Ureter (tissue), 1 donor: ENCODE measurements around the gene RBBP8NL. TPM values are rescaled to one million over a fixed set of nuclear protein-coding genes. Genes with fewer than 3 reads are reported as not detected.

Experiments used
- DNase-seq: peaks from one replicate; pipeline ENCODE4 v3.0.0-alpha.2; 2020; ENCODE audit warnings: low spot score
- total RNA-seq: library from RNA; stranded (reverse); gene quantifications from one replicate; pipeline ENCODE4 v1.2.4, GENCODE V29; 2023
- donor health status: DM: yes; HTN: yes; CAD: no.

Gene RBBP8NL
- total RNA-seq, 1 donor from 2014 or later: 11.4 TPM

- DNase-seq: no peak
These were observed 35.7 kb upstream of the RBBP8NL start for GRCh38 chr20:62462976-62463592.

- DNase-seq: no peak
These were observed 34.5 kb upstream of the RBBP8NL start for GRCh38 chr20:62461834-62462233.

GRCh38 chr20:62461157-62461556, 33.8 kb upstream of the RBBP8NL start:
- DNase-seq: no peak

DNA sequence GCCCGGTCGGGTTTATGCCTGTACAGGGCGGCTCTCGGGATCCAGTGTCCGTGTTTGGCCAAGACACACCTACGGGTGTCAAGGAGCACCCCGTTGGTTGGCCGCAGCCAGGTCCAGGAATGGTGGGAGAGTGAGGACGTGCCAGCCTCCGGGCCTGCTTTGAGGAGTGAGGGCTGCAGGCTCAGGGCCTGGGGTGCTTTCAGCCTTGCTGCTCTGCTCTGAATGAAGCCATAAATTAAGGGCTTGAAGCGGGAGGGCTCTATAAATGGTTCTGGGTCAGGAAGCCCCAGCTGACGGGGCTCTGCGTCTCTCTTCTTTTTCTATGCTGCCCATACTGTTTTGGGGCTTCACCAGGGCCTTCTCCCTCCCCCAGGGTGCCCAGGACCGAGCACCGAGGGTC, 33.3 kb upstream of the RBBP8NL start:
- no peak for DNase-seq

- no peak for DNase-seq
These were observed 32.1 kb upstream of the RBBP8NL start for GRCh38 chr20:62459488-62459887.

DNA sequence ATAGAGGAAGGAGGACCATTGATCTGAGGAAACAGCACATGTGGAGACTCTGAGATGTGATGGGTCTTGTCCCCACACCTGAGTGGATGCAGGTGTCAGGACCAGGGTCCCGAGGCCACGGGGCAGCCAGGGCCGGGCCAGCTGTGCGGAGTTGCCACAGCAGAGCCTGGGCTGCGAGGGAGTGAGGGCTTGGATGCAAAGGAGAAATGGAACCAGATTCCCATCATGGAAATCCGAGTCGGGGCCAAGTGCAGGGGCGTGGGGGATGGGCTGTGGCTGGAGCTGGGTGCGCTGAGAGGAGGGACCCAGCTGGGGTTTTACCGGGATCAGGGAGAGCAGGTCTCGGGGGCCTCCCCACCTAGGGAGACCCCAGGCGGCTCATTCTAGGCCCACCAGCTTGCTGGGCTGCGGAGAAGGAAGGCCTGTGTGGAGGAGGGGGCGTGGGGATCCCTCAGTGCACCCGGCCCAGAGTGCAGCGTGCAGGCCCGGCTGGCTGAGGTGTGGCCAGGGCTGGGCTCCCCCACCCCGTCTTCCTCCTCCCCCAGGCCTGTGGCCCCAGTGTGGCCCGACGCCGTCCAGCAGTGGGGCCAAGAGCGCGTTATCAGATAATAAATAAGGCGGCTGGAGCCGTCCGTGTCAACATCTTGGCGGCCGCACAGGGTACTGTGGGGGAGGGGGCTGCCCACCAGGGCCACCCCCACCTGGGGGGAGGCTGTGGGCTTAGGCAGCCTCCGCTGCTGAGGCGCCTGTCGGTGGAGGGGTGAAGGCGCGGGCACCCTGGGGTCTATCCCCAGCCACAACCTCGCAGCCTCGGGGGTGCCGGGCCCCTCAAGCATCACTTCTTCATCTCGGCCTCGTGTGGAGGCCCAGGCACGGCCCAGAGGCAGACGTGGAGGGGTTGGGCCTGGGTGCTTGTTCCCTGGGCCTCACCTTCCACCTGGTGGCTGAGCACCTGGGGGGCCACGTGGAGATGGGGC, 31.2 kb upstream of the RBBP8NL start:
- no peak for DNase-seq

GRCh38 chr20:62457831-62458230, 30.5 kb upstream of the RBBP8NL start:
- DNase-seq: no peak

GRCh38 chr20:62457098-62457497, 29.8 kb upstream of the RBBP8NL start:
- no peak for DNase-seq

DNA sequence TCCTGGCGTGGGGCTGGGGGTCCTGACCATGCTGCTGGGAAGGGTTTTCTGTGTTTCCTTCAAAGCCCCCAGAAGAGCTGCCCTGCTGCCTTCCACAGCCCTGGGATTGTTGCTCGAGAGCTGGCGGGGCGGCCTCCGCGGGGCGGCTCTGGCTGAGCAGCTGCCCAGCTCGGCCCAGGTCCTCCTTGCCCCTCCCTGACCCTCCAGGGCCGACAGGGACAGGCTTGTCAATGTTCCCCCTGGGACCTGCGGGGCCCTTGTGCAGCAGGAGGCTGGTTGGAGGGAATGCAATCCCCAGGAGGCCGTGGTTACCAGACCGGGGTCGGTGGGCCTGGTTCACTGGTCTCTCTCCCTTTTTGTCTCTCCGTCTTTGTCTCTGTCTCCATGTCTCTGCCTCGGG, 28.6 kb upstream of the RBBP8NL start:
- no peak for DNase-seq

- DNase-seq: no peak
These were observed 27.7 kb upstream of the RBBP8NL start for GRCh38 chr20:62454904-62455636.

GRCh38 chr20:62453186-62453808, 26.0 kb upstream of the RBBP8NL start:
- no peak for DNase-seq

- DNase-seq: no peak
These were observed 25.2 kb upstream of the RBBP8NL start for GRCh38 chr20:62452475-62453095.

GRCh38 chr20:62451970-62452369, 24.6 kb upstream of the RBBP8NL start:
- DNase-seq: no peak

GRCh38 chr20:62451156-62451767, 23.9 kb upstream of the RBBP8NL start:
- no peak for DNase-seq

GRCh38 chr20:62449951-62450691, 22.8 kb upstream of the RBBP8NL start:
- DNase-seq: no peak

DNA sequence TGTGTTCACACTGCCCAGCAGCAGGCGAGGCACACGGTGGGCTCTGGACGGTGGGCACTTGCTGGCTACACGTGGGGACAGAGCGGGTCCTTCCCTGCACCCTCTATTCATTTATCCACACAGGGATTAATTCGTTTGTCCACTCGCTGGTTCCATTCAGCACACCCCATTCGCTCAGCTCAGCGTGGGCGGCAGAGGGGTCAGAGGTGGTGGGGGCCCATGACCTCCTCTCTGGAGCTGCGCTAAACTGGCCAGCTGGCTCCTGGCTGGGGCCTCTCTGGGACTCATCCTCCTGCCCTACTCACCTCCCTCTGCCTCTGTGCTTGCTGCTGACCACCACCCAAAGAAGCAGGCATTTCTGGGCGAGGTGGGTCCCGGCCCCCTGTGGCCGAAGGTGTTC, 21.4 kb upstream of the RBBP8NL start:
- no peak for DNase-seq

GRCh38 chr20:62448038-62448437, 20.7 kb upstream of the RBBP8NL start:
- no peak for DNase-seq

DNA sequence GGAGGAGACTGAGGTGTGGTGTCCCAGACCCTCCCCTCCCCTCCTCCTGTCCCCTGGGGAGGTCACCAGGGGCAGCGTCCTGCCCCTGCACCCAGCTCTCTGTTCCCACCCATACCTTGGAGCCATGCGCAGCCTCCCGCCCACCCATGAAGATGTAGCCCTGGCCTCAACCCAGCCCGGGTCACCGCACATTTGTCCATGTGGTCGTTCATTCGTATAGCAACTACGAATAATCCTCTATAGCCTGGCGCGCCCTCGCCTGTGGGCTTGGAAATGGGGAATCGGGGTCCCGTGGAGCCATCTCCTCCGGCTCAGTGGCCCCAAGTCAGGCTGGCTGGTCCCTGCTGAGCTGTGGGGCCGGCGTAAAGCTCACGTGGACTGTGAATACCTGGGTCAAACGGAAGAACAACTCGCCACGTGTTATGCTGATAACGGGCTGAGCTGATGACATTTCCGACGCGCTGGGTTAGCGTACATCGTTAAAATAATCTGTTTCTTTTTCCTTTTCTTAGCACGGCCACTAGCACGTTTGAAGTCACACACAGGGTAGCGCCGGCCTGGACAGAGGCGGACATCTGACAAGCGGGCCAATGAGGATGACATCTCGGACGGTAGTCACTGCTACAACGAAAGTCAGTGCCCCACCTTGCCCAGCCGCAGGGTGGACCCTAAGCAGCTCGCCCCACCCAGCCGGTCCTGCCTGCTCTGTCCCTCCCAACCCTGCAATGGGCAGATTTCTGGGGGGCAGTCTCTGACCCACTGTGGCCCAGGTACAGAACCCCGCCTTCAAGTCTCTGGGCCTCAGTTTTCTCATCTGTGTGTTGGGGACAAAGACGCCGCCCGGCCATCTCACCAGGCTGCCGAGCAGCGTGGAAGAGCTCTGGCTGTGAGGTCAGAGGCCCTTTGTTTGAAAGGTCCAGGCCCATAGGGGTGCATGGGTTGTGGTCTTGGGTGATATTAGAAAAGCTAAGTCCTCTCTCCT, 19.8 kb upstream of the RBBP8NL start:
- no peak for DNase-seq

DNA sequence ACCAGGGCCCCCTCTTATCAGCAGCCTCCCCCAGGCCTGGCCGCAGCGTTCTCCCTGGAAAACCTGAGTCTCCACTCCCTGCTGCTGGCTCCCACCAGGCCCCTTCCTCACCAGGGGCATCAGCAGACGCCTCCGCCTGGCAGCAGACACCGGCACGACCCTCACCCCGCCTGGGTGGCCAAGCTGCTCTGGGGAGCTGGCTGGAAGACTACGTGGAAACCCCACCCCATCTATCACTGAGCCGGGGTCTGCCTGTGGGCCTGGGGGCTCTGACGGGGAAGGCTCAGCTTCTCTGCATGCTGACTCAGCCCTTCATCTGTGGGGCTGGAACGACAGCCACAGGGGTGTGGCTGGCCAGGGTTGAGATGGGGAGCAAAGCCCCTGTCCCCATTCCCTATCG, 19.1 kb upstream of the RBBP8NL start:
- DNase-seq: no peak
